ENCODE results near the gene DSE. TPM values are rescaled to one million over a fixed set of nuclear protein-coding genes. Genes with fewer than 3 reads are reported as not detected.

The DSE gene
- total RNA-seq, 4 donors from 2014 or later = 29.0 to 50.4 (median 38.7) TPM

- no peak overlapping the region for H3K4me3 ChIP-seq (ENCODE audit: low read depth, poor library complexity, severe bottlenecking)
- intact Hi-C loops (cut with DNase I; ENCODE audit: low total_unique reads) = no loop called here
- no peak for DNase-seq (ENCODE audit: low spot score in 2 of 2)
- WGBS, 2 donors = 92 to 94% methylated on average over 4 of the region's 4 CpGs
- no peak for TF ChIP-seq POLR2A (IDR thresholded peaks at IDR 0.05)
- TF ChIP-seq CTCF (IDR thresholded peaks at IDR 0.05) = no peak
These were observed 92.6 kb downstream of the DSE start for GRCh38 chr6:116463301-116463700.

GRCh38 chr6:116465246-116465645 is 94.5 kb downstream of the DSE start:
- intact Hi-C loops (cut with DNase I; ENCODE audit: low total_unique reads) = no loop called here
- DNase-seq (ENCODE audit: low spot score in 2 of 2) = no peak
- no peak for TF ChIP-seq CTCF (IDR thresholded peaks at IDR 0.05)
- no peak for TF ChIP-seq POLR2A (IDR thresholded peaks at IDR 0.05)
- 58 to 62% methylated on average over 5 of the region's 5 CpGs for WGBS, 2 donors
- H3K4me3 ChIP-seq (ENCODE audit: low read depth, poor library complexity, severe bottlenecking) = no peak overlapping the region

- WGBS, 2 donors = 79 to 93% methylated on average over 1 of the region's 1 CpG
These were observed 96.3 kb downstream of the DSE start for GRCh38 chr6:116467096-116467495.

GRCh38 chr6:116467514-116467913 is 96.8 kb downstream of the DSE start:
- DNase-seq (ENCODE audit: low spot score in 2 of 2) = no peak
- no peak for TF ChIP-seq POLR2A (IDR thresholded peaks at IDR 0.05)
- TF ChIP-seq CTCF (IDR thresholded peaks at IDR 0.05) = no peak
- intact Hi-C loops (cut with DNase I; ENCODE audit: low total_unique reads) = no loop called here
- H3K4me3 ChIP-seq (ENCODE audit: low read depth, poor library complexity, severe bottlenecking) = no peak overlapping the region

More at GRCh38 chr6:116467096-116467495, 96.3 kb downstream of the DSE start:
- intact Hi-C loops (cut with DNase I; ENCODE audit: low total_unique reads) = no loop called here
- TF ChIP-seq POLR2A (IDR thresholded peaks at IDR 0.05) (no peak), CTCF (IDR thresholded peaks at IDR 0.05) (no peak)
- no peak for DNase-seq (ENCODE audit: low spot score in 2 of 2)
- no peak overlapping the region for H3K4me3 ChIP-seq (ENCODE audit: low read depth, poor library complexity, severe bottlenecking)

- no peak overlapping the region for H3K4me3 ChIP-seq (ENCODE audit: low read depth, poor library complexity, severe bottlenecking)
- intact Hi-C loops (cut with DNase I; ENCODE audit: low total_unique reads) = no loop called here
- no peak for TF ChIP-seq POLR2A (IDR thresholded peaks at IDR 0.05)
- TF ChIP-seq CTCF (IDR thresholded peaks at IDR 0.05) = no peak
- no peak for DNase-seq (ENCODE audit: low spot score in 2 of 2)
- WGBS, 2 donors = 80 to 92% methylated on average over 1 of the region's 1 CpG
These were observed 97.5 kb downstream of the DSE start for GRCh38 chr6:116468293-116468692.

GRCh38 chr6:116471531-116471930 is 100.8 kb downstream of the DSE start:
- no peak overlapping the region for H3K4me3 ChIP-seq (ENCODE audit: low read depth, poor library complexity, severe bottlenecking)
- WGBS, 2 donors = 82 to 84% methylated on average over 1 of the region's 1 CpG
- TF ChIP-seq CTCF (IDR thresholded peaks at IDR 0.05) = no peak
- TF ChIP-seq POLR2A (IDR thresholded peaks at IDR 0.05) = no peak
- intact Hi-C loops (cut with DNase I; ENCODE audit: low total_unique reads) = no loop called here
- no peak for DNase-seq (ENCODE audit: low spot score in 2 of 2)
